Keratinocyte (primary cell): Measurements from ENCODE around the gene SYNE1.

ENCODE experiments used
- CTCF ChIP-seq, 3 experiments: IDR thresholded peaks in 1 of 3; conservative IDR thresholded peaks in 1 of 3; optimal IDR thresholded peaks in 1 of 3; 2 replicates in 2 of 3; 3 replicates in 1 of 3; pipeline versions ENCODE3 to v1.5.1; 2011; ENCODE audit warnings: low read length in 3 of 3, mild to moderate bottlenecking in 3 of 3, moderate library complexity in 2 of 3, control low read depth in 1 of 3, inconsistent platforms in 1 of 3; ENCODE audit not compliant: insufficient read depth in 2 of 3; ENCODE audit errors: extremely low read depth in 1 of 3
- EZH2 ChIP-seq: IDR thresholded peaks from one replicate; pipeline ENCODE4 v1.6.1; 2012; ENCODE audit warnings: inconsistent platforms, mild to moderate bottlenecking, low read length, moderate library complexity

DNA sequence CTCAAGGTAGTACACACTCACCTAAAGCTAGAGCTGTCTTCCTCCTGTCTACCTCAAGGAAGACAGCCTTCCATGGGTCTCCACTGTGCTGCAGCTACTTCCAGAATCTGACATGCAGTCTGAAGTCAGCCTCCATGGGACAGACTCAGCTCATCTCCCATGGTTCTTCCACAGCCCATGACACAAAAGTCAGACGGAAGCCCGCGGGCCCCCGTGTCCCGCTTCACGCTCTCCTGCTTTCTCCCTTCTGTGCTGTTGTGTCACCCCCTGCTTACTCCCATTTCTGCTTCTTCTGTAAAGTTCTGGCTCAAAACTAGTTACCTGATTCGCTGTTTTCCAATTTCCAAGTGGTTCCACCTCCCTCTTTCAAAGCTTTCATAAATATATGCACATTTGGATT is 184.5 kb downstream of the SYNE1 start:
- TF ChIP-seq CTCF (optimal IDR thresholded peaks at IDR 0.05 in 1 of 3, IDR thresholded peaks at IDR 0.05 in 1 of 3, conservative IDR thresholded peaks at IDR 0.05 in 1 of 3; ENCODE audit: extremely low read depth in 1 of 3, insufficient read depth in 2 of 3, low read length in 3 of 3) (no peak), EZH2 (no peak)
